IPS DF 19.7 (cell line): ENCODE data around the gene ZNF513.
"Not testable (repeated sequence)": the region's sequence is repeated elsewhere in the genome, so short reads cannot be mapped to it uniquely, and the experiment has no call there.

Experiments
- DNase-seq: peaks from one replicate; pipeline ENCODE4 v3.0.0-alpha.2; 2013; ENCODE audit warnings: low read depth, low spot score

ZNF513 gene

GRCh38 chr2:27356382-27357181 lies 24.0 kb downstream of the ZNF513 start, which contains the start of gene GTF3C2:
Gene GTF3C2, minus strand, starts transcription at chr2:27356764. Its CDS starts 13,210 bp downstream, at chr2:27343554.
- peak; percentile 99 for DNase-seq

DNA sequence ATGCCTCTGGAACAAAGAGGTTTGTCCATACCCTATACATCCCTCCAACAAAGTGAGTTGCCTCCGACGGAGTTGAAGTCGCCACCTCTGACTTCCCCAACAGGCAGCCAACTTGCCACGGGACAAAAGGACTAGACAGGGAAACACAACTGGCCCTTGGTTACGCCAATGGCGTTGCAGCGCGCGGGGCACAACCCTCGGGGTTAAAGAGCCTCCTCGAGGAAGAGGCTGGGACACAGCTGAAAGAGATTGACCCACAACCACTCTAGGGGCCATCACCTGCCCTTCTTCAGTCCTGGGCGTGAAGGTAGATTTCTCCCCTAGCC lies 24.5 kb downstream of the ZNF513 start:
- DNase-seq: no peak

DNA sequence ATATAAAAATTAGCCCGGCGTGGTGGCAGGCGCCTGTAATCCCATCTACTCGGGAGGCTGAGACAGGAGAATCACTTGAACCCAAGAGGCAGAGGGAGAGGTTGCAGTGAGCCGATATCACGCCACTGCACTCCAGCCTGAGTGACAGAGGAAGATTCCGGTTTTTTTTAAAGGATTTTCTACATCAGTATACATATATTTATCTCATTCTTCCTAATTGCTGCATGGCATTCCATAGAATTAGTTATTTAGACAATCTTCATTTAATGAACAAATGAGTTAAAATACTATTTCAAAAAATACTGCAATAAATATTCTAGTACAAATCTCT lies 26.0 kb downstream of the ZNF513 start:
- DNase-seq: no peak

- no peak for DNase-seq
Measured at GRCh38 chr2:27353762-27354596, 26.6 kb downstream of the ZNF513 start.

GRCh38 chr2:27353386-27353761 lies 27.2 kb downstream of the ZNF513 start:
- DNase-seq: not testable (repeated sequence)

GRCh38 chr2:27351802-27352598 lies 28.5 kb downstream of the ZNF513 start:
- DNase-seq: no peak

DNA sequence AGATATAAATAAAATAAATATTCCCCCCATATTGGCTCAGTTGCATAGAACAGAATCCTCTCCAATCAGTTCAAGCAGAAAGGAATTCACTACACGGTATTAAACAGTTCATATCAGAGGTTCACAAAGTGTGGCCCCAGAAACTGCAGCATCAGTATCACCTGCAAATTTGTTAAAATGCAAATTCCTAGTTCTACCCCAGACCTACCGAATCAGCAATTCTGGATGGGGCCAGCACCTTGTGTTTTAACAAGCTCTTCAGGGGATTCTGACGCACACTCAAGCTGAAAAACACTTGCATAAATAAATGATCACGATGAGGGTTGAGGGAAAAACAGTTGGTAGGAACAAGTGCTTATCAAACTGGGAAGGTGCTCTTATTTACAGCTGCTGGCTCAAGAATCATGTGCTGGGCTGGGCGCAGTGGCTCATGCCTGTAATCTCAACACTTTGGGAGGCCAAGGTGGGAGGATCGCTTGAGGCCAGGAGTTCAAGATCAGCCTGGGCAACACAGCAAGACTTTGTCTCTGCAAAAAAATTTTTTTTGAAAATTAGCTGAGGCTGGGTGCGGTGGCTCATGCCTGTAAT lies 30.3 kb downstream of the ZNF513 start:
- DNase-seq: no peak

GRCh38 chr2:27347641-27348040 lies 32.9 kb downstream of the ZNF513 start:
- DNase-seq: no peak

- DNase-seq: no peak
Measured at GRCh38 chr2:27336173-27336572, 44.4 kb downstream of the ZNF513 start.

DNA sequence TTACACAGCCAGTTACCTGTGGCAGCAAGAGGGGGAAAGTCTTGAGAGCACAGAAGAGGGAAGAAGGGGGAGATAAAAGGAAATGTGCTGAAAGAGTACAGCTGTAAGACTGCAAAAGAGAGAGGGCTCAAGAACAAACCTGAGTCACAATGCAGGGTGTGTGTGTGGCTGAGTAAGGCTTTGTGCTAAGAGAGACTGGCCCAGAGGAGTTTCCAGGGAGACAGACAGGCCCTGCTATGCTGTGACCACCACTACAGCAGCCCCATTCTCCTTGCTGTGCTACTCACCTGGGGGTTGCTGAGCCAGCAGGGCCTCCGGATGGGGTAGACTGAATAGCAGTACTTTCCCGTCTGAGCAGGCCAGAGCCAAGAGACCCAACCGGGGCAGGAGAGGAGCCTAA lies 45.2 kb downstream of the ZNF513 start:
- DNase-seq: no peak
